ENCODE measurements around the gene MICU1.
"Not testable (repeated sequence)": the region's sequence is repeated elsewhere in the genome, so short reads cannot be mapped to it uniquely, and the experiment has no call there.

The MICU1 gene

DNA sequence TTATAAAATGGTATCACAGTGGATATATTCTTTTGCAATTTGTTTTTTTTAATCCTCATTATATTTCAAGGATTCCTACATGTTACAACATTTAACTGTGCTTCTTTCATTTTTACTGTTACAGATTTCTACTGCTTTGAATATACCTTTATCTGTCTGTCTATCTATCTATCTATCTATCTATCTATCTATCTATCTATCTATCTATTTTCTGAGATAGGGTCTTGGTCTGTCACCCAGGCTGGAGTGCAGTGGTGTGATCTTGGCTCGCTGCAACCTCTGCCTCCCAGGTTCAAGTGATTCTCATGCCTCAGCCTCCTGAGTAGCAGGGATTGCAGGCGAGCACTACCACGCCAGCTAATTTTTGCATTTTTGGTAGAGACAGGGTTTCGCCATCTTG is 194.9 kb downstream of the MICU1 start:
- not testable (repeated sequence) for DNase-seq

DNA sequence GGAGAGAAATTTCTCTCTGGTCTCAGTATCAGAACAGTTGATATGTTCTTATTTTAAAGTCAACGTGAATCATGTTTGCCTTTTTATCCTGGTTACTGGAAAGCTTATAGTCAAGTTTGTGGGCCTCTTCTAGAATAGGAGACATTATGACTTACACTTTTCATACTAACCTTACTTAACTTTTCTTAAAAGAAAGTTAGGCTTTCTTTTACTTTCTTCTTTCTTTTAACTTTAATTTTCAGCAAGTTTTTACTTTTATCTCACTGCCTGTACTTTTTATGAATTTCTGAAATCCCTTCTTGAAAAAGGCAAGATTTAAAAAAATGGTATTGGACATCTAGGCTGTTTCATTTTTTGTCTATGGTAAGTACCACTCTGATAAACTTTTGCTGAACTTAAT is 195.9 kb downstream of the MICU1 start:
- DNase-seq: no peak

DNA sequence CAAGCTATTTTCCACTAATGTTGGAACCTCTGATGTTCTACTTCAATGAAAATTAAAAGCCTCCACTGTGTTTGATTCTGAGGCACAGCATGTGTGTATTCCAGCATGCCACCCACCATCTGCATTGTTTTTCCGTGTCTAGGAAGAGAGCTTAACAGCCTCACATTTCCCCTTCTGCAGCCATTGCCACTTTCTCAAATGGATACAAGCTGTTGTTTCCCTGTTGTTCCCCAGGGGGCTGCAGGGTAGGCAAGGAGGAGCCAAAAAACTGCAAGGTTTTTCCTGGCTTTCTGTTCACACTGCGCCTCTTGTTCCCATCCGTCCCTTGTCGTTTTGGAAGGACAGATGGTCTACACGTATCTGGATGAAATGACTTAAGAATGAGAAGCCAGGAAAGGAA is 198.9 kb downstream of the MICU1 start:
- no peak for DNase-seq

DNA sequence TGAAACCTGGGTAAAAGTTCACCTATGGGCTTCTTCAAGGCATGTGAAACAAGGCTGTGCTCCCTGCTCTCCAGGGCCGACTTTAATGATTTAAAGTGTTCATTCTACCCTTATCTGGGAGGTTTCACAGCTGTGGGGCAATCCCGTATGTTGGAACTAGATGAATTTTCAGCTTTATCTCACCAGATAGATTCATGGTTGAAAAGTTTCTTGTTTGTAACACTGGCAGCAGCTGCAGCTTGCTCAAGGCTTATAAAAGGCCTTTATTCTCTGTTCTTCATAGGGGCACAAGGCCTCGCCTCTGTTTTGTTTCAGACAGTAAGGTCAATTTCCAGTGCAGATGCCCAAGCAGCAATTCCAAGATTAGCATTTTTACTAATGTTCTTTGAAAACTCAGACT is 200.7 kb downstream of the MICU1 start:
- no peak for DNase-seq

DNA sequence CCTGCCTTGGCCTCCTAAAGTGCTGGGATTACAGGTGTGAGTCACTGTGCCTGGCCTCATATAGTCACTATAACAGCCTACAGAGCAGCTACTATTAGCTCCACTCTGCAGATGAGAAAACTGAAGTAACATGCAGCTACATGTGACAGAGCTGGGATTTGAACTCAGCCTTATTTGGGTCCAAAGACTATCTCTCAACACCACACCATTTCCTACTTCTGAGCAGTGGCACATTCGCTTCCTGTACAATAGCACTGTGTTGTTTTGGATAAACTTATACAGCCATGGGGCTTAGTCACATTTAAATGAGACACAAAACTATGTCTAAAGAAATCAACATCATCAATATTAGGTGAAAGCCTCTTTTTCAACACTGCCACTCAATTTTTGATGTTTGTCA is 201.3 kb downstream of the MICU1 start:
- no peak for DNase-seq

DNA sequence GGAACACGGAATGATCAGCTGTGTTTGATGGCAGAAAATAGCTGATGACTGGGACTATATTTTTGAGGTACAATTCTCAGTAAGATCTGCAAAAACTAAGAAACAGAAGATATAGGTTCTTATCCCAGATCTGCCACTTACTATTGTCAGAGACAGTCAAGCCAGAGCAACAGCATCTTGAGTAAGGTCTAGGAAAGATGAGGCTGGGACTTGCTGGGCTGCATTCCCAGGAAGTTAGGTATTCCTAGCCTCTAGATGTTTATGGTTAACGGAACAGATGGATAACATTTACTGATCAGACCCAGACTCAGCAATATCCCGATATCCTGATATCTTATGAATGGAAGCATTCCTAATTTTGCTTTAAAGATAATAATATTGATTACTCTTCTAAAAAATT is 202.5 kb downstream of the MICU1 start:
- DNase-seq: no peak

DNA sequence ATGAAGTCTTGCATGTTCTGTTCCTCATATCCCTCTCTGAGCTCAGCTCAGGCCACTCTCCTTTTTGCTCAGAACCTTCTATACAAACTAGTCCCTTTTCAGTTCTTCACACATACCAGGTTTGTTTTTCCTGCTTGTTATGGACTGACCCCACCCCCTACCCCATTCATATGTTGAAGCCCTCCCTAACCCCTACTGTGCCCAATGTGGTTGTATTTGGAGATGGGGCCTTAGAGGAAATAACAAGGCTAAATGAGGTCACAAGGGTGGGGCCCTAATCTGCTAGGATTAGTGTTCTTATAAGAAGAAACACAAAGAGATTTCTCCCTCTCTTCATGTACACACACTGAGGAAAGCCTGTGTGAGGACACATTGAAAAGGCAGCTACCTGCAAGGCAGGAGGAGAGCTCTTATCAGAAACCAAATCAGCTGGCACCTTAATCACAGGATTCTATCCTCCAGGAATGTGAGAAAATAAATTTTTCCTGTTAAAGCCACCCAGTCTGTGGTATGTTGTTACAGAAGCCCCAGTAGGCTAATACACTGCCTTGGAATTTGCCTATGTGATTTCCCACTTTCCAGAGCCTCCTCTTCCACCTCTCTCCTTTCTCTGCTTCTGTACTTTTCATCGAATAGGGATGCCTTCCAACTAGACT is 203.9 kb downstream of the MICU1 start:
- DNase-seq: no peak

DNA sequence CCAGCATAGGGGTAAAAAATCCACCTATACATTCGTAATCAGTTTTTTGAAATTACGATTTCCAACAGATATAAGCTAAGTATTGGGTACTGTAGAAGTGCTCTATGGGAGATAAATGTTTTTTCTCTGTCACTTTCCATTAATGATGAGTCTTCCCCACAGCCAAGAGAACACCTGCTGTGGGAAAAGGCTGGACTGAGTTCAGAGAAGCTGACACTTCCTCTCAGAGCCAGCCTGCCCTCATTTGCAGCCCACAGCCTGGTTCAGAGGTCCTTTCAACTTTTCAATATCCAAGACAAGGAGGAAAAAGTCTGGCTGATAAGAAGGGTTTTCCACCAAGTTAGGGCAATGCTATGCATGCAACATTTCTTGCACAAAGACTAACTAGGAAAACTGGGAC is 206.6 kb downstream of the MICU1 start:
- DNase-seq: no peak

DNA sequence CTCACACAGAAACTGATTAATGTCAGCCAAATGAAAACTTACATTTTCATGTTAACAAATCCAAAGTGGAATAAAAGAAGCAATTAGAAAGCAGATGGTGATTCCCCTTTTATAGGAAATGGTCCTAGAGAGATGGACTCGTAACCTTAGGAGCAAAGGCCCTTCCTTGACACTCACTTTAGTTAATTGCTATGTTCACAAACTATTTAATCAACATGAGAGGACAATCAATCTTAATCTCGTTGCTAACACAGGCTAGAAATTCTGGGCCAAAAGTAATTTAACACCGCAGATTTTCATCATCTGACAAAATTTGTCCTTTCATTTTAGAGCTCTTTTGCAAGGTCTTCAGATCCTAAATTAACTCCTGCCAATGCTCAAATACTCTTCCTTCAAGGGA is 207.2 kb downstream of the MICU1 start:
- no peak for DNase-seq

DNA sequence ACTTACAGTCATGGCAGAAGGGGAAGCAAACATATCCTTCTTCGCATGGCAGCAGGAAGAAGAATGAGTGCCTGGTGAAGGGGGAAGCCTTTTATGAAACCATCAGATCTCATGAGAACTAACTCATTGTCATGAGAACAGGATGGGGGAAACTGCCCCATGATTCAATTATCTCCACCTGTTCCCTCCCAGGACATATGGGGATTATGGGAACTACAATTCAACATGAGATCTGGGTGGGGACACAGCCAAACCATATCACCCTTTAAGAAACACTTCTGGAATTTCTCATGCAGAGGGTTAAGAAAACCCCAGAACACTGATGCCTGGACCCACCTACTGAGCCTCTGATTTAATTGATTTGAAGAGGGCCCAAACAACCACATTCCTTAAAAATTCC is 207.9 kb downstream of the MICU1 start:
- no peak for DNase-seq

DNA sequence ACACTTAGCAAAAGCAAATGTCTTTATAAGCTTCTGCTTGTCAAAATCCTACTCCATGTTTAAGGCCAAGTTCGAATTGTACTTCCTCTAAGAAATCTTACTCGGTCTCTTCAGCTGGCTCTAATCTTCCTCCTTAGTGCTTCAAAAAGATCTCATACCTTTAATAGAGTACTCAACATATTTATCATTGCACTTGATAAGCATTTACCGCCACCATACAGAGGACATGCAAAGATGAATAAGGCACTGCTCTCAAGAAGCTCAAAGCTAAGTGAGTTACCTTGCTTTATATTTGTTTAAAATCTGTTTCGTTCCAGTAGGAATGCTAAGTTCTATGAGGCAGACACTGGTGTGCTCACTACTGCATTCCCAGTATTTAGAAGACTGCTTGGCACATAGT is 209.2 kb downstream of the MICU1 start:
- DNase-seq: no peak

DNA sequence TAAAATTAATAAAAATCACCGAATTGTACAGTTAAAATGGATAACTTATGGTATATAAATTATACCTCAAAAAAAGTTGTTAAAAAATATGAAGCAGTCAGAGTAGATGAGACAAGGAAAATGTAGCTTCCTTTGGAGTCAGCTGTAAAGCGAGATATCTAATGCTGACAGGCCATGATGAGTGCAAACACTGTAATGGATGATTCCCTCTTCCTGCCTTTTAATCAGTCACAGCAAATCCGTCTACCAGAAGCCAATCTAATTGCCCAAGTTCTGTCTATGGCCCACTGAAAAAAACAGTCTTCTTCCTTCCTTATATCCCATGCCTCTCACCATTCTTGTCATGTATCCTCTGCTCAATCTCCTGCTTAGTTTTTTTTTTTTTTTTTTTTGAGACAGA is 211.2 kb downstream of the MICU1 start:
- no peak for DNase-seq

DNA sequence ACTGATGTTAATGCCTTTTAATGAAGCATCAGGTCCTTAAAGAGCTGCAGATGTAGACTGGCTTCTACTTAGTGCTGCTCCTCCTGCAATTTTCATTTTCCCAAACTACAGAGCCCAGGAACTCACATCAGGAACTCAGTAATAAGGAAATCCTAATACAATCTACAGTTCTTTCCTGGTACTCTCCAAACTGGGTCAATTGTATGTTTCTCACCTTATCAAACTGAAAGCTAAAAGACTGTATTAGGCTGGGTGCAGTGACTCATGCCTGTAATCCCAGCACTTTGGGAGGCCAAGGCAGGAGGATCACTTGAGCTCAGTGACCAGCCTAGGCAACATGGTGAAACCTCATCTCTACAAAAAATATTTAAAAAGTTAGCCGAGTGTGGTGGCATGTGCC is 216.7 kb downstream of the MICU1 start:
- no peak for DNase-seq

DNA sequence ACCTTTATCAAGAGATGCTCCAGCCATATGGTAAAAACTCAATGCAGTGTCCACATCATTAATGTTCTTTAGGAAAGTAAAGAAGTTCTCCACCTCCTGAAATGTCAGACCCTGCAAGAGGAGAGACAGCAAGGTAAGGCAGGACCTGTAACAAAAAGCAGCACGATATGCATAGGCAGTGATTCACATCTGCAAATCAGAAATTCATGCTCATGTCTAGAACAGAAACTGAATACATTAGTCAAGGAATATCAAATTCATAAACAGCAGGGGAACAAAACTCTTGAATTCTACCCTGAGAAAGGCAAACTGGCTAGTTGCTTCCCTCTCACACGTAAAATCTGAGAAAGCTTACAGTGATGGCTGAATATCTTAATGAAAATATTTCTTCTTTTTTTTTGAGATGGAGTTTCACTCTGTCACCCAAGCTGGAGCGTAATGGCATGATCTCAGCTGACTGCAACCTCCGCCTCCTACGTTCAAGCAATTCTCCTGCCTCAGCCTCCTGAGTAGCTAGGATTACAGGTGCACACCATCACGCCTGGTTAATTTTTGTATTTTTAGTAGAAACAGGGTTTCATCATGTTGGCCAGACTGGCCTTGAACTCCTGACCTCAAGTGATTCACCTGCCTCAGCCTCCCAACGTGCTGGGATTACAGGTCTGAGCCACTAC is 217.8 kb downstream of the MICU1 start:
- DNase-seq: no peak

DNA sequence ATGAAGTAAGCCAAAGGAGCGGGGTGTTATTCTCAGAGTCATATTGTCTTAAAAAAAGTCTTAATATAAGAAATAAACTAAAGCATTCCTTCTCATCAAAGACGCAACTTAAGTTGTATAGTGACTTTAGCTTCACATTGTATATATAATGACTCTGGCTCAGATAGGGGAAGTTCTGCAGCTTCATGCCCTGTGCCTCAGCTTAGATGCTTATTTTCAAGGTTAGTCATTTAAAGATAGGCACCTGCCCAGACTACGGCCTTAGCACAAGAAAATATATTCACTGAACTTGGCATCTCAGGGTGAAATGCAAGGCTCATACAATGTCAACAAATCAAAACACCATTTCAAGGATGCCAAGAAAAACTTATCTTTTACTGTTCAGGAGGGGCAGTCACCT is 218.4 kb downstream of the MICU1 start:
- no peak for DNase-seq

DNA sequence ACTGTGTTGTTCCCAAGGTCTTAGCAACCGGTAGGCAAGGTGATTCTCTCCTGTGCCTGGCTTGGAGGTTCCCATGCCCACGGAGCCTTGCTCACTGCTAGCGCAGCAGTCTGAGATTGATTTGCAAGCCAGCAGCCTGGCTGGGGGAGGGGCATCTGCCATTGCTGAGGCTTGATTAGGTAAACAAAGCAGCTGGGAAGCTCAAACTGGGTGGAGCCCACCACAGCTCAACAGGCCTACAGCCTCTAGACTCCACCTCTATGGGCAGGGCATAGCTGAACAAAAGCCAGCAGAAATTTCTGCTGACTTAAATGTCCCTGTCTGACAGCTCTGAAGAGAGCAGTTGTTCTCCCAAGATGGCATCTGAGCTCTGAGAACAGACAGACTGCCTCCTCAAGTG is 230.3 kb downstream of the MICU1 start:
- DNase-seq: not testable (repeated sequence)

DNA sequence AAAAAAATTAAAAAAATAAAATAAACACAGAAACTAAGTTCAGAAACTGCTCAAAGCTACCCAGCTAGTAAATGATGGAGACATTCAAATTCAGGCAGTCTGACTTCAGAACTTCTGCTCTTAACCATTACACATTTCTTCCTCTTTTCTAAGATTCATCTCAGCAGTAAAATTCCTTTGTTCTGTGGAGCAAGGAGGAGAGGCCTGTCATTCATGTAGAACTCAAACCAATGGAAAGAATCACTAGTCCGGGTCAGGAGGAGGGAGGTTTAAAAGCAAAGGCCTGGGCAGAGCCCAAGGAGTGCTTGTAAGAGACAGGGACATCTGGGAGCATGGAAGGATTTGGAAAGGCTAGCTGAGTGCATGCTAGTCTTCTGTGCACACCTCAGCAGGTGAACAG is 233.3 kb downstream of the MICU1 start:
- DNase-seq: no peak

DNA sequence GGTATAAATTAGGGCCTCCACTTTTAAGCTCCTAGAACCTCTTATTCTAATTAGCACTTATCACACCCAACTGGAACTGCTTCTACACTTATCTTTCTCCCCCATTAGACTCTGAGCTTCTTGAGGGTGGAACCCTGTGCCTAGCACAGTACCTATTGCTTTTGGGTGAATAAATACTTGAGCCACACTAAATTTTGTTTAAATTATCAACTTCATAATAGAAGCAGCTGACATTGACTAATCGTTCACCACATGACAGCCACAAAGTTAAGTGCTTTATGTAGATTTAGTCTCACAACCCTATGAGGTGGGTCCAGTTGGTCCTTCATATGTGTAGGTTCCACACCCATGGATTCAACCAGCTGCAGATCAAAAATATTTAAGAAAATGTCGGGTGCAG is 235.1 kb downstream of the MICU1 start:
- no peak for DNase-seq

DNA sequence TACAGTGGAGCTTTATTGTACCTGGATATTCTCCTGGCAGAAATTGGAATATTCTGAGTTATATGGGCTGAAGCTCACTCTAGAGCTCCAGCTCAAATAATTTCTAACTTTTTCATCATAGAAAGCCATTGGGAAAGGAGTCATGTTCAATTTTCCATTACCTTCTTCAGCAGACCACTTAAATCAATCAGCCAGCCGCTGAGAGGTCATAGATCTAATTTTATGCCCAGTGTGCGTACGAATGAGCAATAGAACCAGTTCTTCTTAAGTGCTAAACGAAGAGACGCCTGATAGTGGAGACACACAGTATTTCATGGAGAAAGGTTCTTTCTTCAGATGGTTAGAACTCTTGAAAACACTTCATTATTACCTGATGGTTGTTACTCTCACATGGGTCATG is 236.2 kb downstream of the MICU1 start:
- no peak for DNase-seq

DNA sequence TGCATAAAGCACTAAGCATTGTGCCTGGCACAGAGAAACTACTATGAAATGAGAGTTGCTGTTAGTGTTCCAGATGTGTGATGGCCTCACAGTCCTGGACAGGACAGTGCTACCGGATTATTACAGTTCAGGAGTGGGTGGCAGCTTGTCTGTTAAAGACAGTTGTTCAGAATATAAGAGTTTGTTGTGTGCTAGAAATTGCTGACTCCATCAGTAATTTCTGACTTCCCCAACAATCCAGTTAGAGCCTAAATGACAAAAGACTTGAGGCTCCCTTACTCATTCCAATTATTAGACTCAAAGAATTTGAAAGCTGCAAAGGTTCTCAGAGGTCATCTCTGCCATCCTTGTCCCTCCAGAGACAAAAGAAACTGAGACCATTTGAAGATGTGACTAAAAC is 236.9 kb downstream of the MICU1 start:
- DNase-seq: no peak

DNA sequence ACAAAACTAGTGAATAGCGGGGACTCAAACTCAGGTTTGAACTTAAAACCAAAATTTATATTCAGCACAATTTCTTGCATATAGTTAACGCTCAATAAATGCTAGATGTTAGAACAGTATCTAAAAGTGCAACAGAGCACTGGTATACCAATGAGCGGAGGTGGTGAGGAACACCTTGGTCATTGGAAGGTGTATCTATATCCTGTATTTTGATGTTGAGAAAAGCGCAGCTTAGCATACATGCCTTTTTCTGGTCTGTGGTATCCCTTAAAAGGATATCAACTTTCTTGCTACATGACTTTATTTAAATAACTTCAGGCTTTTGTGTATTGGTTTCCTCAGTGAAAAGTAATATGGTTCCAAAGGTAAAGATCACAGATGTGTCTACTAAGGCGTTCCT is 237.8 kb downstream of the MICU1 start:
- no peak for DNase-seq

DNA sequence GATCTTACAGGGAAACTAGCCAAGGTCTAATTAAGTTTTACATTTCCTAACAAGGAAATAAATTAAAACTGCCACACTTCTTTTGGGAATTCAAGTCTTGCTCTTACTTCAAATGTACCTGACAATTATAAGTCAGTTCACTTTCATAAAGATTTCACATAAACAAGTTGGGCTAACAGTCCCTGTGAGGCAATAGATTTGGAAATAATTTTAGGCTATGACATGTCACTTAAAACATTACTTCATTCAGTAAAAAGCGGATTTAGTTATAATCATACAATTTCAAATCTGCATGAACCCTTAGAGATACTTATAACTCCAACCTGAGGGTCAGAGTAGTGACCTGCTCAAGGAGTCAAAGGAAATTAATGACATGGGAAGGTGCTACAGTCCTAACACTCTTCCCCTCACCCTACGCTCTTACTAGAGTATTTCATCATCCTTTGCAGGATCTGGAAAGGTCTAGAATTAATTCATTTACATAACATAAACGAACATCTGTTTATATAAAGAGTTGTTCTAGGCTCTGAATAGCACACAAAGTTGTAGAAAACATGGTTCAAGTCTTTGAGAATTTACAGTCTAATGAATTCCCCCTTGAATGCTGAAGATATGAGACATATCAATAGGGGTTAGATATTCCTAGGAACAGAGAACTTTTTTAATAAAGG is 238.8 kb downstream of the MICU1 start:
- DNase-seq: no peak

DNA sequence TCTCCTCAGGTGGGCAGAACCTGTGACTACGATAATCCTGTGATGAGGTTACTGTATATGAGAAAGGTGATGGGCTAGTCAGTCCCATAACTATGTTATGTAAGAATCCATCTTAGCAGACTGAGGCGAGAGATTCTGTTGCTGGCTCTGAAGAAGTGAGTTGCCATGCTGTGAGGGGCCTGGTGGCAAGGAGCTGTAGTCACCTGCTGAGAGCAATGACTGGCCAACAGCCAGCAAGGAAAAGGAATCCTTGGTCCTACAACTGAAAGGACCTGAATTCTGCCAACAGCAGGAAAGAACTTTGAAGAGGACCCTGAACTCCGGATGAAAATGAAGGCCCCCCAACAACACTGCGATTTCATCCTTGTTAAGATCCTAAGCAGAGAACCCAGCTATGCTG is 240.2 kb downstream of the MICU1 start:
- DNase-seq: no peak

DNA sequence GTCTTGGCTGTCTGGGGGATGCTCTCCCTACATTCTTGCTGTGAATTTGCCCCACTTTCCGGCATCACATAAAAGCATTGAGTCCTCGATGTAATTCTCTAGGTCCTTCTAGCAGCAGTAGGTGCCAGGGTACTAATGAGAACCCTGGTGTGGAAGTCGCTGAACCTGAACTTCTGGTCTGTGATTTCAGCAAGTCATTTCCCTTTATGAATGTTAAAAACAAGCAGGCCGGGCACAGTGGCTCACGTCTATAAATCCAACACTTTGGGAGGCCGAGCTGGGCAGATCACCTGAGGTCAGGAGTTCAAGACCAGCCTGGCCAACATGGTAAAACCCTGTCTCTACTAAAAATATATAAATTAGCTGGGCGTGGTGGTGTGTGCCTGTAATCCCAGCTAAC is 240.9 kb downstream of the MICU1 start:
- DNase-seq: not testable (repeated sequence)

DNA sequence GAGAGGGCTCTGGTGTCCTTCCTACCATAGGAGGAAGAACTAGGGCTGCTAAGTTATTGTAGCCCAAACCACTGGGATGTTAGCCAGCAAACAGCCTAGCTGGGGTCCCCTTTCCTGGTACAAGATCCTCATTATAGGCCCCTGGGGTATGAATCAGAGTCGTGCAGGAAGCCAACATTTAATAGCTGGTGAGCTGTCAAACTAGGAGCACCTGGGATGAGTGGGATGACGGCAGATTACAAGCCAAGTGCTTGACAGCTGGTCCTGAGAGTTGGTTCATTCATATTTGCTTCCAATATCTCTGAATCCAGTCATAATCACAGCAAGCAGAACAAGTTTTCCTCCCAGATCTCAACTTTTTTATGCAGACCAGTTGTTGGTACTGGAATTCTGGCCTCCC is 246.1 kb downstream of the MICU1 start:
- no peak for DNase-seq

Data from GF-D8 (cell line).